Measurements from ENCODE around the gene SLC25A18.

The SLC25A18 gene

DNA sequence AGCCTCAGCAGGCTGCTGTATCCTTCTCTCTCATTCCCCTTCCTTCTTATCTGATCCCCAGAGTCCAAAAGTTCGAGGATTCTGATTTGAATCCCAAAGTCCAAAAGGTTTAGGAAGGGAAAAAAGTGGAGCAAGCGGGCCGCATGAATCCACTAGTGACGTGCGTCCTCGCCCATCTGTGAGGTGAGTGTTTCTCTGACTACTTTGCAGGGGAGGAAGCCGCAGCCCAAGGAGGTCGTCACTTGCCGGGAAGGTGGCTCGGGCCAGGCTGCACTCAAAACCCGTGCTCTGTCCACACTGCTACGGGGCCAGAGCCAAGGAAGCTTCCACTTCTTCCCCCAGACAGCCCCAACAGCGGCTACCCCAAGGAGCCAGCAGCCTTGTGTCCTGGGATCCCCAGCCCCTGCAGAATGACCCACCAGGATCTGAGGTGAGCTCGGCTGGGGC lies 16.3 kb downstream of the SLC25A18 start:
- DNase-seq (ENCODE audit: low read depth), result no peak
- H3K4me3 ChIP-seq (ENCODE audit: low read depth, low read length), result no peak overlapping the region
- TF ChIP-seq, protein P1, sequence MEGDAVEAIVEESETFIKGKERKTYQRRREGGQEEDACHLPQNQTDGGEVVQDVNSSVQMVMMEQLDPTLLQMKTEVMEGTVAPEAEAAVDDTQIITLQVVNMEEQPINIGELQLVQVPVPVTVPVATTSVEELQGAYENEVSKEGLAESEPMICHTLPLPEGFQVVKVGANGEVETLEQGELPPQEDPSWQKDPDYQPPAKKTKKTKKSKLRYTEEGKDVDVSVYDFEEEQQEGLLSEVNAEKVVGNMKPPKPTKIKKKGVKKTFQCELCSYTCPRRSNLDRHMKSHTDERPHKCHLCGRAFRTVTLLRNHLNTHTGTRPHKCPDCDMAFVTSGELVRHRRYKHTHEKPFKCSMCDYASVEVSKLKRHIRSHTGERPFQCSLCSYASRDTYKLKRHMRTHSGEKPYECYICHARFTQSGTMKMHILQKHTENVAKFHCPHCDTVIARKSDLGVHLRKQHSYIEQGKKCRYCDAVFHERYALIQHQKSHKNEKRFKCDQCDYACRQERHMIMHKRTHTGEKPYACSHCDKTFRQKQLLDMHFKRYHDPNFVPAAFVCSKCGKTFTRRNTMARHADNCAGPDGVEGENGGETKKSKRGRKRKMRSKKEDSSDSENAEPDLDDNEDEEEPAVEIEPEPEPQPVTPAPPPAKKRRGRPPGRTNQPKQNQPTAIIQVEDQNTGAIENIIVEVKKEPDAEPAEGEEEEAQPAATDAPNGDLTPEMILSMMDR (conservative IDR thresholded peaks at IDR 0.05; ENCODE audit: low read depth, low read length), result no peak

- TF ChIP-seq, protein P1 (conservative IDR thresholded peaks at IDR 0.05; ENCODE audit: low read depth, low read length), result peak; percentile 10
- peak; percentile 49 for DNase-seq (ENCODE audit: low read depth)
- H3K4me3 ChIP-seq (ENCODE audit: low read depth, low read length), result no peak overlapping the region
Measured at GRCh38 chr22:17580441-17581031, 17.2 kb downstream of the SLC25A18 start.

DNA sequence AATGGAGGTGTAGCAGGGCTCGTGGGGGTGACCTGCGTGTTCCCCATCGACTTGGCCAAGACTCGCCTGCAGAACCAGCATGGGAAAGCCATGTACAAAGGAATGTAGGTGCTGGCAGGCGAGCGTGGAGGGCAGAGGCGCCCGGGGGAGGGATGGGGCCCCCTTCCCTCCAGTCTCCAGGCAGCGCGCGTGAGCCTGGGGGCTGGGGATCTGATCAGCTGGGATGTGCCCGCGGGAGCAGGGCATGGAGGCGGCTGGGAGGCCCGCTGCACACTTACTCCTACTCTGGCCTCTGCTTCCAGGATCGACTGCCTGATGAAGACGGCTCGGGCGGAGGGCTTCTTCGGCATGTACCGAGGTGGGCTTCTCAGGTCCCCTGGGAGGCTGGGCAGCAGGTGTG lies 17.8 kb downstream of the SLC25A18 start:
- TF ChIP-seq, protein P1 (conservative IDR thresholded peaks at IDR 0.05; ENCODE audit: low read depth, low read length), result no peak
- DNase-seq (ENCODE audit: low read depth), result no peak
- H3K4me3 ChIP-seq (ENCODE audit: low read depth, low read length), result no peak overlapping the region

DNA sequence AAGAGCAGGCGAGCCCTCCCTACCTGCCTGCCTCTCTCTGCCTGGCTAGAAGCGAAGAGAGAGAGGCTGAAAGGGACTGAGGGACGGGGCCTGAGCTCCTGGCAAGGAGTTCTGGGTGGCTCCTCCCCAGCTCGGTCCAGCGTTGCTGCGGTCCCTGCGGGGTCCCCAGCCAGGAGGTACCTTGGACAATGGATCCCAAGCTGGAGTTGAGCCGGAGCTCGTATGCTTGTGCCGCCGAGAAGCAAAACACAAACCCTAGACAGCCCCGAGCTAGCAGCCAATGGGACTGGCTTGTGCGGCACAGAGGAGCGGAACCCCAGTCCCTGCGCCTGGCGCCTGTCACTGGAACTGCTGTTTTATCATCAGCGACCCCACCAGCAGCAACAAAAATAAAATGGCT lies 18.3 kb downstream of the SLC25A18 start:
- no peak overlapping the region for H3K4me3 ChIP-seq (ENCODE audit: low read depth, low read length)
- TF ChIP-seq, protein P1 (conservative IDR thresholded peaks at IDR 0.05; ENCODE audit: low read depth, low read length), result no peak
- no peak for DNase-seq (ENCODE audit: low read depth)

- no peak overlapping the region for H3K4me3 ChIP-seq (ENCODE audit: low read depth, low read length)
- no peak for DNase-seq (ENCODE audit: low read depth)
- TF ChIP-seq, protein P1 (conservative IDR thresholded peaks at IDR 0.05; ENCODE audit: low read depth, low read length), result no peak
Measured at GRCh38 chr22:17583151-17583550, 19.9 kb downstream of the SLC25A18 start.

- no peak for DNase-seq (ENCODE audit: low read depth)
- TF ChIP-seq, protein P1 (conservative IDR thresholded peaks at IDR 0.05; ENCODE audit: low read depth, low read length), result no peak
- no peak overlapping the region for H3K4me3 ChIP-seq (ENCODE audit: low read depth, low read length)
Measured at GRCh38 chr22:17586831-17587440, 23.6 kb downstream of the SLC25A18 start.

DNA sequence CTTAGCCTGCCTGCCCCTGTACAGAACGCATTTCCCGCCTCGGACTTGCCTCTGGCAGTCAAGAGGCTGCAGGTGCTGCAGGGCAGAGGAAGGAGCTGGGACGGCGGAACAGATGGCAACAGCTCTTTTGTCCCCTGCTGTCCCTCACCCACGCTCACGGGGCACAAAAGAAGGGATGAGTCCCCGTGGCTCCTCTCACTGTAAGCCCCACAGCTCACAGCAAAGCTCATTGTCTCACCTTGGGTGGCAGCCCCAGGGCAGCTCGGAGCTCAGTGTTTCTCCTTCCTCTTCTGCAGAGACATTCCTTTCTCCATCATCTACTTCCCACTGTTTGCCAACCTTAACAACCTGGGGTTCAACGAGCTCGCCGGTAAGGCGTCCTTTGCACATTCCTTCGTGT lies 24.3 kb downstream of the SLC25A18 start:
- TF ChIP-seq, protein P1 (conservative IDR thresholded peaks at IDR 0.05; ENCODE audit: low read depth, low read length), result no peak

More for the DNA sequence above, 24.3 kb downstream of the SLC25A18 start:
- no peak overlapping the region for H3K4me3 ChIP-seq (ENCODE audit: low read depth, low read length)
- DNase-seq (ENCODE audit: low read depth), result no peak
